SK-N-SH (cell line): Measurements from ENCODE around the gene RFC4. TPM values are rescaled to one million over a fixed set of nuclear protein-coding genes. Genes with fewer than 3 reads are reported as not detected.
"Not testable (repeated sequence)": the region's sequence is repeated elsewhere in the genome, so short reads cannot be mapped to it uniquely, and the experiment has no call there.

ENCODE experiments used
- CTCF ChIA-PET: fragments of 300-600, 350-600 bp; formaldehyde crosslinking; extraction: SDS; loops from one replicate; lab custom pipeline; 2021; lab: Yijun Ruan, JAX
- POLR2A ChIA-PET: fragments of 350-600 bp; sonication (Branson Sonifier 250); formaldehyde crosslinking; extraction: SDS; loops from one replicate; lab custom pipeline; 2020; ENCODE audit warnings: antibody characterized with exemption, inconsistent platforms; lab: Yijun Ruan, JAX
- DNase-seq: peaks from one replicate; pipeline ENCODE4 v3.0.0; 2012
- H2AFZ ChIP-seq: fragments of 200-600 bp; sonication (generic); 2 replicates; pipeline ENCODE4 v1.8.1; 2016; ENCODE audit warnings: antibody characterized with exemption, mild to moderate bottlenecking, low read depth
- H3F3A ChIP-seq: fragments of 200-600 bp; sonication (generic); replicated peaks from 2 replicates; pipeline ENCODE3; 2016; ENCODE audit warnings: antibody characterized with exemption, mild to moderate bottlenecking; ENCODE audit not compliant: insufficient read depth
- H3K27ac ChIP-seq, 2 experiments: fragments of 200-500 bp in 1 of 2; fragments of 200-600 bp in 1 of 2; sonication (Bioruptor generic) in 1 of 2; sonication (generic), shearing (Covaris generic) in 1 of 2; 2 replicates each; pipeline versions ENCODE4 v1.5.1 to v1.6.1; 2014 to 2016; ENCODE audit warnings: low read depth in 2 of 2, inconsistent platforms in 1 of 2, low read length in 1 of 2, mild to moderate bottlenecking in 1 of 2, mixed read lengths in 1 of 2
- H3K27me3 ChIP-seq: fragments of 200-600 bp; sonication (generic), shearing (Covaris generic); 2 replicates; pipeline ENCODE4 v1.6.1; 2016; ENCODE audit warnings: mixed run types; ENCODE audit not compliant: insufficient read depth
- H3K36me3 ChIP-seq, 2 experiments: fragments of 200-500 bp in 1 of 2; fragments of 200-600 bp in 1 of 2; sonication (Bioruptor generic) in 1 of 2; sonication (generic) in 1 of 2; replicated peaks in 1 of 2; 2 replicates each; pipeline versions ENCODE3 to v1.5.1; 2014 to 2016; ENCODE audit warnings: low read length in 1 of 2, mild to moderate bottlenecking in 1 of 2; ENCODE audit not compliant: insufficient read depth in 2 of 2, control insufficient read depth in 1 of 2
- H3K4me1 ChIP-seq, 2 experiments: fragments of 200-500 bp in 1 of 2; fragments of 200-600 bp in 1 of 2; sonication (Bioruptor generic) in 1 of 2; sonication (generic), shearing (Covaris generic) in 1 of 2; 2 replicates each; pipeline versions ENCODE4 v1.5.1 to v1.6.1; 2014 to 2016; ENCODE audit warnings: low read depth in 1 of 2, low read length in 1 of 2, mixed run types in 1 of 2; ENCODE audit not compliant: insufficient read depth in 2 of 2, control insufficient read depth in 1 of 2
- H3K4me2 ChIP-seq: fragments of 200-600 bp; sonication (generic), shearing (Covaris generic); 2 replicates; pipeline ENCODE4 v1.6.1; 2017; ENCODE audit warnings: mixed run types
- H3K4me3 ChIP-seq, 2 experiments: fragments of 200-500 bp in 1 of 2; fragments of 200-600 bp in 1 of 2; sonication (Bioruptor generic) in 1 of 2; sonication (generic), shearing (Covaris generic) in 1 of 2; 2 replicates each; pipeline versions ENCODE4 v1.5.1 to v1.8.1; 2014 to 2016; ENCODE audit warnings: low read depth in 2 of 2, inconsistent platforms in 1 of 2, low read length in 1 of 2, mild to moderate bottlenecking in 1 of 2, mixed read lengths in 1 of 2, moderate library complexity in 1 of 2
- H3K79me2 ChIP-seq: fragments of 200-600 bp; sonication (generic); 2 replicates; pipeline ENCODE4 v1.8.1; 2017; ENCODE audit warnings: mild to moderate bottlenecking; ENCODE audit not compliant: insufficient read depth
- H3K9ac ChIP-seq: fragments of 200-600 bp; sonication (generic); 2 replicates; pipeline ENCODE4 v1.6.1; 2017; ENCODE audit warnings: mixed run types
- H3K9me2 ChIP-seq: fragments of 200-600 bp; sonication (generic); 2 replicates; pipeline ENCODE4 v1.6.1; 2017; ENCODE audit warnings: mixed run types
- H3K9me3 ChIP-seq: fragments of 200-600 bp; sonication (generic); 2 replicates; pipeline ENCODE4 v1.6.1; 2017; ENCODE audit warnings: mixed run types, mild to moderate bottlenecking, moderate library complexity
- H4K20me1 ChIP-seq: fragments of 200-600 bp; sonication (generic); 2 replicates; pipeline ENCODE4 v1.6.1; 2017; ENCODE audit warnings: mild to moderate bottlenecking, mixed run types; ENCODE audit not compliant: insufficient read depth
- EP300 ChIP-seq, 2 experiments: IDR thresholded peaks; 2 replicates each; pipeline versions ENCODE4 v1.4.0 to v1.6.1; 2012; ENCODE audit warnings: borderline replicate concordance in 1 of 2, low read depth in 1 of 2, low read length in 1 of 2
- FOSL2 ChIP-seq: IDR thresholded peaks from 2 replicates; pipeline ENCODE4 v1.4.0; 2012; ENCODE audit warnings: low read depth, mild to moderate bottlenecking, moderate library complexity, borderline replicate concordance
- FOXJ3 ChIP-seq: sonication (generic); formaldehyde crosslinking; IDR thresholded peaks from 2 replicates; pipeline ENCODE4 v1.5.1; 2020; ENCODE audit warnings: mild to moderate bottlenecking, missing genetic modification reagents
- FOXM1 ChIP-seq: IDR thresholded peaks from 2 replicates; pipeline ENCODE4 v1.4.0; 2012; ENCODE audit warnings: low read depth, mild to moderate bottlenecking
- GABPA ChIP-seq: IDR thresholded peaks from 2 replicates; pipeline ENCODE4 v1.4.0; 2012; ENCODE audit warnings: low read depth, mild to moderate bottlenecking
- JUND ChIP-seq: IDR thresholded peaks from 2 replicates; pipeline ENCODE4 v1.4.0; 2012
- MXI1 ChIP-seq: IDR thresholded peaks from 2 replicates; pipeline ENCODE4 v1.6.1; 2012; ENCODE audit warnings: mild to moderate bottlenecking, low read depth, low read length, improper control_type of control experiment
- NRF1 ChIP-seq: IDR thresholded peaks from 2 replicates; pipeline ENCODE4 v1.6.1; 2012; ENCODE audit warnings: low read depth, mild to moderate bottlenecking, low read length
- POLR2AphosphoS5 ChIP-seq: IDR thresholded peaks from 2 replicates; pipeline ENCODE4 v1.6.1; 2012; ENCODE audit warnings: low read depth, low read length
- RAD21 ChIP-seq: IDR thresholded peaks from 2 replicates; pipeline ENCODE4 v1.6.1; 2012; ENCODE audit warnings: mild to moderate bottlenecking, low read length
- RFX5 ChIP-seq: IDR thresholded peaks from 2 replicates; pipeline ENCODE4 v1.6.1; 2012; ENCODE audit warnings: mild to moderate bottlenecking, improper control_type of control experiment, low read length
- SIN3A ChIP-seq: IDR thresholded peaks from 2 replicates; pipeline ENCODE4 v1.6.1; 2012; ENCODE audit warnings: low read depth, mild to moderate bottlenecking, low read length, moderate library complexity, borderline replicate concordance
- SMC3 ChIP-seq: IDR thresholded peaks from 2 replicates; pipeline ENCODE4 v1.6.1; 2012; ENCODE audit warnings: low read depth, low read length, improper control_type of control experiment
- TAF1 ChIP-seq: IDR thresholded peaks from 2 replicates; pipeline ENCODE4 v1.6.1; 2012; ENCODE audit warnings: low read depth, mild to moderate bottlenecking, low read length, moderate library complexity, borderline replicate concordance
- TCF12 ChIP-seq: IDR thresholded peaks from 2 replicates; pipeline ENCODE4 v1.4.0; 2012
- YY1 ChIP-seq: IDR thresholded peaks from 2 replicates; pipeline ENCODE4 v1.4.0; 2012; ENCODE audit warnings: low read depth, mild to moderate bottlenecking
- WGBS: methylation state at CpG from one replicate; pipeline ENCODE4 v1.1.6; 2017; ENCODE audit warnings: low lambda C conversion rate; 5-methylcytosine and 5-hydroxymethylcytosine counted together
- polyA plus RNA-seq, 3 experiments: library from polyadenylated mRNA; depleted of rRNA; stranded (reverse); fragments of >200 nt; gene quantifications; 2 replicates each; pipeline ENCODE4 v1.2.3, GENCODE V29; 2012
- TF ChIP-seq, protein P1 (sequence below): IDR thresholded peaks from 2 replicates; pipeline ENCODE4 v1.4.0; 2012; ENCODE audit warnings: low read depth
- TF ChIP-seq, protein P2 (sequence below): fragments of 200-600 bp; sonication (generic); IDR thresholded peaks from 2 replicates; pipeline ENCODE4 v1.6.1; 2017; ENCODE audit warnings: antibody characterized with exemption, mild to moderate bottlenecking, moderate library complexity

Gene RFC4
- polyA plus RNA-seq, 1 of the 3 experiments (the other 2 are of a cell fraction) = 13.1 TPM

GRCh38 chr3:186823386-186823785 lies 17.1 kb upstream of the RFC4 start:
- TF ChIP-seq POLR2AphosphoS5 = no peak
- TF ChIP-seq, all 33 proteins: peak for 0
- POLR2A ChIA-PET = interaction anchor here (0.7 kb wide), 1 partner anchor 25 kb away, joined by 3 read pairs; no protein-coding TSS in a partner anchor
- Histone ChIP-seq H3K9me3 (no peaks in the 10 kb centered on the region), H3K27me3 (peaks cover 7% of the 10 kb centered on the region; the same call in 1 of the 2 replicates), H3K79me2 (no peaks in the 10 kb centered on the region), H3K36me3 (no peaks in the 10 kb centered on the region), H3F3A (peaks cover 13% of the 10 kb centered on the region), H4K20me1 (no peaks in the 10 kb centered on the region), H3K4me2 (no peak overlapping the region), H3K27ac (no peak overlapping the region), H3K4me3 (no peak overlapping the region), H3K4me1 (peaks cover 0 to 5% of the 10 kb centered on the region in 2 experiments; a peak in 1 of 4 replicates), H2AFZ (no peak overlapping the region), H3K9ac (no peak overlapping the region), H3K9me2 (no peaks in the 10 kb centered on the region)
- WGBS = 83% methylated on average over 2 of the region's 2 CpGs
- CTCF ChIA-PET = interaction anchor here (0.7 to 9.2 kb wide), 3 partner anchors 18 to 215 kb away, joined by 3 to 119 read pairs (median 3); partner anchors contain the start of gene AHSG
- DNase-seq = no peak

GRCh38 chr3:186822388-186822759 lies 16.1 kb upstream of the RFC4 start:
- not testable (repeated sequence) for H4K20me1 ChIP-seq, H3K4me2 ChIP-seq, H3K4me1 ChIP-seq, H3K4me3 ChIP-seq, H2AFZ ChIP-seq, H3K79me2 ChIP-seq, H3K9me3 ChIP-seq, H3K9me2 ChIP-seq, H3K36me3 ChIP-seq, DNase-seq, H3K27me3 ChIP-seq, H3K9ac ChIP-seq
- ChIA-PET POLR2A (interaction anchor here (1.5 kb wide), 1 partner anchor 39 kb away, joined by 6 read pairs; the partner anchor contains the start of gene EIF4A2), CTCF (interaction anchor here (0.7 to 9.2 kb wide), 26 partner anchors 11 to 843 kb away, joined by 3 to 119 read pairs (median 5); partner anchors contain the start of genes AHSG, DNAJB11 and RFC4)
- H3F3A ChIP-seq = peaks cover 13% of the 10 kb centered on the region
- H3K27ac ChIP-seq = peak overlapping the region in 1 of 2 experiments; percentile 45; a peak in 2 of 4 replicates
- WGBS = 76% methylated on average over 1 of the region's 1 CpG

DNA sequence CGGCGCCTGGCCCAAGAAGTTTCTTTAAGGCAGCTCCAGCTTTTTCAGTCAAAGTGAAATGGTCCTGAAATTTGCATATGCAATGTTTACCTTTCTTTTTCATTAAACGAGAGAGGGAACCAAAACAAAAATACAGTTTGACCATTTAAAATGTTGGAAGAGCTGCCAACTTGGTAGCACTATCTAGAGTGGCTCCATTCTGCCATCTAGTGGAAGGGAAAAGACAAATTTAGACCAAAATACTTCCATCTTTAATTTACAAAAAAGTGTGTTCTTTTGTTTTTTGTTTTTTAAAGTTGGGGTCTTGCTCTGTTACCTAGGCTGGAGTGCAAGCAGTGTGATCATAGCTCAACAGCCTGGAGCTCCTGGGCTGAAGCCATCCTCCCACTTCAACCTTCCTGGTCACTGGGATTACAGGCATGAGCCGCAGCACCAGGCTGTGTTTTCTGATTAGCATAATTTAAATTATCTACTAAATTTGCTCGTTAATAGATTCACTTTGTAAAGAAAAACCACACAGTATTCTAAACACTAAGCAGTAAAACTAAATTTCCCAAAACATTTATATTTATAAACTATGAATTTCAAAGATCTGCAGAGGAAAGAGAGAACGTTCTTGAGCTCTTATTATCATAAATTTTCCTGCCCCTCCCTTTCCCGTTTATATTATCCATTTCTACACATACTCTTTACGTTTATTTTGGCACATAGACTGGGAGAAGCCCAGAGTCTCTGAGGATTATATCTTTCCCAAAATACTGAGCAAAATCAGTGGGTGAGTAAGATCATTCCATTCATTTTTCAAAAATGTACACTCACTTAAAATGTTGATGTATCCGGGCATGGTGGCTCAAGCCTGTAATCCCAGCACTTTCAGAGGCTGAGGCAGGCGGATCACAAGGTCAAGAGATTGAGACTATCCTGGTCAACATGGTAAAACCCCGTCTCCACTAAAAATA lies 15.4 kb upstream of the RFC4 start:
- DNase-seq = peak; percentile 54
- 42% methylated on average over 11 of the region's 11 CpGs for WGBS
- H3K27ac ChIP-seq = peak overlapping the region in 1 of 2 experiments; percentile 45; a peak in 2 of 4 replicates
- no peak for TF ChIP-seq MXI1
- TF ChIP-seq NRF1 = no peak
- TF ChIP-seq FOXM1 = no peak
- TF ChIP-seq, protein P1, sequence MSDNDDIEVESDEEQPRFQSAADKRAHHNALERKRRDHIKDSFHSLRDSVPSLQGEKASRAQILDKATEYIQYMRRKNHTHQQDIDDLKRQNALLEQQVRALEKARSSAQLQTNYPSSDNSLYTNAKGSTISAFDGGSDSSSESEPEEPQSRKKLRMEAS = no peak
- peak; percentile 67; the same call in 1 of the 2 replicates for TF ChIP-seq YY1
- TF ChIP-seq FOSL2 = peak; percentile 9; the same call in 1 of the 2 replicates
- TF ChIP-seq RAD21 = peak; percentile 80
- no peak for TF ChIP-seq GABPA
- TF ChIP-seq JUND = no peak
- TF ChIP-seq SIN3A = no peak
- TF ChIP-seq TAF1 = no peak
- TF ChIP-seq FOXJ3 (CRISPR knock-in tag) = no peak
- TF ChIP-seq, protein P2, sequence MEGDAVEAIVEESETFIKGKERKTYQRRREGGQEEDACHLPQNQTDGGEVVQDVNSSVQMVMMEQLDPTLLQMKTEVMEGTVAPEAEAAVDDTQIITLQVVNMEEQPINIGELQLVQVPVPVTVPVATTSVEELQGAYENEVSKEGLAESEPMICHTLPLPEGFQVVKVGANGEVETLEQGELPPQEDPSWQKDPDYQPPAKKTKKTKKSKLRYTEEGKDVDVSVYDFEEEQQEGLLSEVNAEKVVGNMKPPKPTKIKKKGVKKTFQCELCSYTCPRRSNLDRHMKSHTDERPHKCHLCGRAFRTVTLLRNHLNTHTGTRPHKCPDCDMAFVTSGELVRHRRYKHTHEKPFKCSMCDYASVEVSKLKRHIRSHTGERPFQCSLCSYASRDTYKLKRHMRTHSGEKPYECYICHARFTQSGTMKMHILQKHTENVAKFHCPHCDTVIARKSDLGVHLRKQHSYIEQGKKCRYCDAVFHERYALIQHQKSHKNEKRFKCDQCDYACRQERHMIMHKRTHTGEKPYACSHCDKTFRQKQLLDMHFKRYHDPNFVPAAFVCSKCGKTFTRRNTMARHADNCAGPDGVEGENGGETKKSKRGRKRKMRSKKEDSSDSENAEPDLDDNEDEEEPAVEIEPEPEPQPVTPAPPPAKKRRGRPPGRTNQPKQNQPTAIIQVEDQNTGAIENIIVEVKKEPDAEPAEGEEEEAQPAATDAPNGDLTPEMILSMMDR = peak; percentile 80
- TF ChIP-seq EP300 (IDR thresholded peaks at IDR 0.05; ENCODE audit: borderline replicate concordance in 1 of 2, low read depth in 1 of 2, low read length in 1 of 2) = no peak
- TF ChIP-seq SMC3 = peak; percentile 46
- TF ChIP-seq TCF12 = no peak
- TF ChIP-seq RFX5 = no peak

More for the DNA sequence above, 15.4 kb upstream of the RFC4 start:
- Histone ChIP-seq H3K9me2 (no peaks in the 10 kb centered on the region), H3K4me2 (peak overlapping the region; percentile 36), H2AFZ (peak overlapping the region; percentile 85; the same call in 1 of the 2 replicates), H3K4me3 (peak overlapping the region in 1 of 2 experiments; percentile 25; a peak in 1 of 4 replicates), H3K27me3 (no peaks in the 10 kb centered on the region), H3K79me2 (no peaks in the 10 kb centered on the region), H3K9ac (no peak overlapping the region; the same call in 1 of the 2 replicates), H3K9me3 (no peaks in the 10 kb centered on the region), H3K4me1 (no peaks in the 10 kb centered on the region; a peak in 1 of 4 replicates), H3K36me3 (no peaks in the 10 kb centered on the region), H3F3A (peaks cover 13% of the 10 kb centered on the region), H4K20me1 (no peaks in the 10 kb centered on the region)
- CTCF ChIA-PET = interaction anchor here (0.5 to 9.2 kb wide), 49 partner anchors 8 to 1161 kb away, joined by 3 to 119 read pairs (median 3); partner anchors contain the start of genes AHSG, DNAJB11, EIF4A2 and RFC4
- POLR2A ChIA-PET = interaction anchor here (1.5 kb wide), 1 partner anchor 38 kb away, joined by 6 read pairs; the partner anchor contains the start of gene EIF4A2
